RWPE1 (cell line): Measurements from ENCODE around the gene CPNE8.

Experiments used
- CTCF ChIA-PET: fragments of 350-600 bp; sonication (Branson Sonifier 250); formaldehyde crosslinking; extraction: SDS; loops from one replicate; lab custom pipeline; 2021; lab: Yijun Ruan, JAX
- POLR2A ChIA-PET: fragments of 400-600 bp; formaldehyde crosslinking; extraction: SDS; loops from one replicate; lab custom pipeline; 2020; ENCODE audit warnings: antibody characterized with exemption; ENCODE audit not compliant: low non-redundant PET; lab: Yijun Ruan, JAX
- DNase-seq: peaks from one replicate; pipeline ENCODE4 v3.0.0; 2012; ENCODE audit warnings: low spot score
- H3K27ac ChIP-seq: fragments of 450-650 bp; 2 replicates; pipeline ENCODE4 v1.5.1; 2017
- TF ChIP-seq, protein P1 (sequence below): fragments of 450-650 bp; conservative IDR thresholded peaks from 2 replicates; pipeline ENCODE4 v1.5.1; 2017; ENCODE audit warnings: low read depth, mild to moderate bottlenecking

Gene CPNE8

DNA sequence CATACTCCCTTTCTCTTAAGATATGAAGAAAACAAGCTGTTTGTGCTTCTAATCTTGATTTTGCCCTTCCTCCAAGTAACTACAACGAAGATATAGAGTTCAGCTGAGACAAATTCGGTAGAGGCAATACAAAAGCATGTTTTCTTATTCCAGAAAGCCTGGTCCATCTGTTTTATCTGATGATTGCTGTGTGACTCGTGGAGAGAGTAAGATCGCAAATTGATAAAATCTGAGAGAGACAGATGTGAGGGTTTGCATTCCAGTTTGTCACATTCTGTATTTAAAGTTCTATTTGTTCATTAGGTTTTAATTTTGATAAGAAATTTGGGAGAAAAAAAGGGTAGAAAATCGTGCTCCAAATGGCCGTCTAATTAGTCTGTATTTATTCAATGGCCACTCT, 192.1 kb downstream of the CPNE8 start:
- CTCF ChIA-PET, result interaction anchor here (0.7 kb wide), 1 partner anchor 199 kb away, joined by 3 read pairs; no protein-coding TSS in a partner anchor

DNA sequence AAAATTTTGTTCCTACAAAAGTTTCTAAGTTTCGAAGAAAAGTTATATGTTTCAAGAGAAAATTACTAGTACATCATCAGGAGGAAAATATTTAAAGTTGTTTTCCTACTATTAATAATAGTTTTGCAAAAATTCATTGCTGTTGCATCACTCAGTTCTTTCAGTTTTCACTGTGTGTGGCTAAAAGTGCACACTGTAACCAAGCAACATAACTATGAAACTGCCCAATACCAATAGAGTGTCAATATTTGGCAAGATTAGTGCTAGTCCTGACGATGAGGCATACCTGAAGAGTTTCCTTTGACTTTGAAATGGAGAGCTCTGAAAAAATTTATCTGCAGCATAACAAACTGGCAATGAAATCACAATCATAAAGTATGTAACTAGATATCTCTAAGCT, 194.3 kb downstream of the CPNE8 start:
- CTCF ChIA-PET, result no interaction called here
- TF ChIP-seq, protein P1, sequence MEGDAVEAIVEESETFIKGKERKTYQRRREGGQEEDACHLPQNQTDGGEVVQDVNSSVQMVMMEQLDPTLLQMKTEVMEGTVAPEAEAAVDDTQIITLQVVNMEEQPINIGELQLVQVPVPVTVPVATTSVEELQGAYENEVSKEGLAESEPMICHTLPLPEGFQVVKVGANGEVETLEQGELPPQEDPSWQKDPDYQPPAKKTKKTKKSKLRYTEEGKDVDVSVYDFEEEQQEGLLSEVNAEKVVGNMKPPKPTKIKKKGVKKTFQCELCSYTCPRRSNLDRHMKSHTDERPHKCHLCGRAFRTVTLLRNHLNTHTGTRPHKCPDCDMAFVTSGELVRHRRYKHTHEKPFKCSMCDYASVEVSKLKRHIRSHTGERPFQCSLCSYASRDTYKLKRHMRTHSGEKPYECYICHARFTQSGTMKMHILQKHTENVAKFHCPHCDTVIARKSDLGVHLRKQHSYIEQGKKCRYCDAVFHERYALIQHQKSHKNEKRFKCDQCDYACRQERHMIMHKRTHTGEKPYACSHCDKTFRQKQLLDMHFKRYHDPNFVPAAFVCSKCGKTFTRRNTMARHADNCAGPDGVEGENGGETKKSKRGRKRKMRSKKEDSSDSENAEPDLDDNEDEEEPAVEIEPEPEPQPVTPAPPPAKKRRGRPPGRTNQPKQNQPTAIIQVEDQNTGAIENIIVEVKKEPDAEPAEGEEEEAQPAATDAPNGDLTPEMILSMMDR, result no peak
- POLR2A ChIA-PET, result no interaction called here
- H3K27ac ChIP-seq, result no peak overlapping the region
- no peak for DNase-seq

More for the DNA sequence above, 192.1 kb downstream of the CPNE8 start:
- TF ChIP-seq, protein P1, result no peak
- POLR2A ChIA-PET, result no interaction called here
- DNase-seq, result no peak
- H3K27ac ChIP-seq, result no peak overlapping the region

DNA sequence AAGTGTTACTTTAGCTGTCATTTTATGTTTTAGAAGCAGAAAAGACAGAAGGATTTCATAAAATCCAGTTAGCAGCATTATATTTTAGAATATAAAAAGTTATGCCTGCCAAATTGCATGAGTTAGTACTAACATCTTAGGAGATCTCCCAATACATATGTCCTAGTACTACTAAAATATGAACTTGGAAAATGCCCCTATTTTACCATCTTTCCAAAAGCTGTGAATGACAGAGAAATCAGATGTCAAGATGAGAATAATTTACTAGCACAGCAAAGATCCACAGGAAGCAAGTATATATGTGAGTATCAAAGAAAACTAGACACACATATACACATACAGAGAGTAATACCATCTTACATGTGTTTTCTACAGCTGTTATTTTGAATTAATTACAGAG, 196.9 kb downstream of the CPNE8 start:
- ChIA-PET POLR2A (no interaction called here), CTCF (no interaction called here)
- TF ChIP-seq, protein P1, result no peak
- H3K27ac ChIP-seq, result no peak overlapping the region
- no peak for DNase-seq

DNA sequence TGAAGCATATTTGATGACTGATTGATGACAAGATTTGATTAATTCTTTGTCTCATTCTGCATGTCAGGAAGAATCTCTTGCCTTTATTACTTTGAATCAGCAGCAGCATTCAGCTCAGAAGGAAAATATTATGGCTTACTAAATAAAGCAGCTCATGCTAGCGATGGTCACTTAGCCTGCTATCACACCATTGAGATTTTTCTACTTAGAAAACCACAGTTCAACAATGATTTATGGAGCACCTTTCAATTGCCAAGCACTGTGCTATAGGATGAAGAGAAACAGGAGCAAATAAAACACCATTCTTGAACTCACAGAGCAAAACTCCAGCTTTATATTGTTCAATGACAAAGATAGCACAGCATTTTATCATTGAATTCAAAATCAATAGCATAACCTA, 197.7 kb downstream of the CPNE8 start:
- TF ChIP-seq, protein P1, result no peak
- no peak overlapping the region for H3K27ac ChIP-seq
- ChIA-PET POLR2A (no interaction called here), CTCF (no interaction called here)
- no peak for DNase-seq

DNA sequence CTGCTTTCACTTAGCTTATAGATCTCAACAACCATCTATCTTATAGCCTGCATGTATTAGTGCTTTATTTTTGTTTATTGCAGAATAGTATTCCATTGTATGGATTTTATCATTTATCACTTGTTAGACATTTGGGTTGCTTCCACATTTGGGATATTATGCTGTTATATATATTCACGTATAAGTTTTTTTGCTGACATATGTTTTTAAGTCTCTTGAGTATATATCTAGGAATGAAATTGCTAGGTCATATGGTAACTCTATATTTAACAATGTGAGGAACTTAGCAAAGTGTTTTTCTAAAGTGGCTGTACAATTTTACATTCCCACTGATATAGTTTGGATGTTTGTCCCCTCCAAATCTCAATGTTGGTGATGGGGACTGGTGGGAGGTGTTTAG, 208.1 kb downstream of the CPNE8 start:
- ChIA-PET POLR2A (no interaction called here), CTCF (no interaction called here)
- DNase-seq, result no peak
- no peak overlapping the region for H3K27ac ChIP-seq
- TF ChIP-seq, protein P1, result no peak

DNA sequence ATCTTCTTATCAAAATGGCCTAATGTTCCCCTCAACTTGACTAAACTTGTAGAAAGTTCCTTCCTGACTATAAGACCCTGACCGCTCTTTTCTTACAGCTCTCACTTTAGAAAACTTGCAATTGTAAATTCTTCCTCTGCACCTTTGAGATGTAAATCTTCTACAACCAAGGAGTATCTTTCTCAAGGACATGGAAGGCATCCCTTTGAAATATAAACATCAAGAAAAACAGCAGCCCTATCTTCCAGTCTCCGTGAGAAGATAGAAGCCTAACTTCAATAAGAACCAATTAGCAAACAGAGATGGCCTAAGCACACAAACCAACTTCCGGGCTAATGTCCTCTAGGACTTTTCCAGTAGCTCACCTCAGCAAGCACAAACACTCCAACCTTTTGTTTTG, 210.3 kb downstream of the CPNE8 start:
- H3K27ac ChIP-seq, result no peak overlapping the region
- no peak for DNase-seq
- CTCF ChIA-PET, result no interaction called here
- TF ChIP-seq, protein P1, result no peak
- POLR2A ChIA-PET, result no interaction called here

DNA sequence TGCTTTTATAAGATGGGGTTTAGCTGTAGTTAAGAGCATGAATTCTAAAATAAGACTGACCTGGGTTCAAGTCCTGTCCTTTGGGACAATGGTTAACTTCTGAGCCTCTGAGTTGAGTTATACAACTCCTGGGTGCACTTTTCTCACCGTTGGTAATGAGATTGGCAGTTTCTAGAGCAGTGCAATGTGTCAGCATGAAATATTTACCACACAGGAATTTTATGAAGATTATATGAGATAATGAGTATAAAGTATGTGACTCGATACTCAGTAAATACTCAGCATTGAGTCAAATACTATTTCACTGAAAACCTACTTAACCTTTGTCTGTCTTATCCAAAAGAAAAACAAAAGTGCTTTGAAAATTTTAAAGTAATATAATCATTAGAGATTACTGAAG, 214.2 kb downstream of the CPNE8 start:
- POLR2A ChIA-PET, result no interaction called here
- CTCF ChIA-PET, result no interaction called here
- H3K27ac ChIP-seq, result no peak overlapping the region
- TF ChIP-seq, protein P1, result no peak
- no peak for DNase-seq
